IMR-90 (cell line): ENCODE measurements around the gene ZNF780A. TPM values are rescaled to one million over a fixed set of nuclear protein-coding genes. Genes with fewer than 3 reads are reported as not detected.

Source experiments
- ATAC-seq: fragments of 200-7000 bp; cut with Tn5 transposase; 2 replicates; pipeline ENCODE4 v1.9.1; 2020; ENCODE audit warnings: low read depth, mild to moderate bottlenecking, moderate library complexity
- BruUV-seq: library from RNA; stranded (reverse); fragments of 400-500 nt; replicated peaks from 2 replicates; lab custom pipeline; 2021; lab: Mats Ljungman, UMichigan
- CTCF ChIA-PET: fragments of 300-600 bp; formaldehyde crosslinking; extraction: SDS; loops from one replicate; lab custom pipeline; 2021; ENCODE audit warnings: antibody characterized with exemption; lab: Yijun Ruan, JAX
- POLR2A ChIA-PET: fragments of 300-600 bp; sonication (Branson Sonifier 250); formaldehyde crosslinking; loops from one replicate; lab custom pipeline; 2022; ENCODE audit warnings: antibody characterized with exemption; ENCODE audit not compliant: unreplicated experiment; lab: Charles Lee
- DNase-seq: peaks from one replicate; pipeline ENCODE4 v3.0.0; 2013
- H2AFZ ChIP-seq: replicated peaks from 2 replicates; pipeline ENCODE3; 2013; ENCODE audit warnings: low read length, mild to moderate bottlenecking; ENCODE audit not compliant: poor library complexity
- H2AK5ac ChIP-seq: 2 replicates; pipeline ENCODE4 v1.6.1; 2013; ENCODE audit warnings: low read depth, low read length, inconsistent platforms
- H2AK9ac ChIP-seq: replicated peaks from 2 replicates; pipeline ENCODE3; 2013; ENCODE audit warnings: mild to moderate bottlenecking, low read depth, low read length, moderate library complexity; ENCODE audit not compliant: poor library complexity
- H2BK120ac ChIP-seq: 2 replicates; pipeline ENCODE4 v1.6.1; 2013; ENCODE audit warnings: low read depth, low read length, inconsistent platforms
- H2BK15ac ChIP-seq: 3 replicates; pipeline ENCODE4 v1.6.1; 2013; ENCODE audit warnings: low read depth, low read length, inconsistent platforms
- H2BK20ac ChIP-seq: 2 replicates; pipeline ENCODE4 v1.6.1; 2013; ENCODE audit warnings: low read depth, mild to moderate bottlenecking, inconsistent platforms, low read length, moderate library complexity
- H2BK5ac ChIP-seq: 2 replicates; pipeline ENCODE4 v1.6.1; 2013; ENCODE audit warnings: mild to moderate bottlenecking, low read depth, low read length, inconsistent platforms; ENCODE audit not compliant: poor library complexity, severe bottlenecking
- H3K14ac ChIP-seq: replicated peaks from 2 replicates; pipeline ENCODE4 v1.6.1; 2013; ENCODE audit warnings: low read depth, low read length, inconsistent platforms
- H3K18ac ChIP-seq: 2 replicates; pipeline ENCODE4 v1.6.1; 2013; ENCODE audit warnings: low read depth, low read length, control low read depth
- H3K23ac ChIP-seq: 2 replicates; pipeline ENCODE4 v1.6.1; 2013; ENCODE audit warnings: low read depth, low read length, inconsistent platforms
- H3K27ac ChIP-seq: 2 replicates; pipeline ENCODE4 v1.5.1; 2013; ENCODE audit warnings: mild to moderate bottlenecking, control low read depth, low read length; ENCODE audit not compliant: insufficient read depth
- H3K27me3 ChIP-seq: 2 replicates; pipeline ENCODE4 v1.6.1; 2013; ENCODE audit warnings: low read length; ENCODE audit not compliant: control insufficient read depth, insufficient read depth
- H3K36me3 ChIP-seq: 2 replicates; pipeline ENCODE4 v1.6.1; 2013; ENCODE audit warnings: low read length, mixed read lengths; ENCODE audit not compliant: control insufficient read depth, insufficient read depth
- H3K4ac ChIP-seq: 2 replicates; pipeline ENCODE4 v1.6.1; 2013; ENCODE audit warnings: low read depth, low read length, inconsistent platforms
- H3K4me1 ChIP-seq: 2 replicates; pipeline ENCODE4 v1.6.1; 2013; ENCODE audit warnings: low read length, mixed read lengths; ENCODE audit not compliant: control insufficient read depth, insufficient read depth
- H3K4me2 ChIP-seq: 2 replicates; pipeline ENCODE4 v1.6.1; 2013; ENCODE audit warnings: low read depth, mild to moderate bottlenecking, control low read depth, low read length, moderate library complexity
- H3K4me3 ChIP-seq: 2 replicates; pipeline ENCODE4 v1.5.1; 2013; ENCODE audit warnings: low read depth, mild to moderate bottlenecking, control low read depth, low read length, moderate library complexity; ENCODE audit not compliant: insufficient read depth
- H3K56ac ChIP-seq: 2 replicates; pipeline ENCODE4 v1.6.1; 2013; ENCODE audit warnings: low read length, inconsistent platforms; ENCODE audit not compliant: insufficient read depth; ENCODE audit errors: extremely low read depth
- H3K79me1 ChIP-seq, 2 experiments: 2 replicates each; pipeline ENCODE4 v1.6.1; 2013; ENCODE audit warnings: low read length in 2 of 2, inconsistent platforms in 1 of 2, low read depth in 1 of 2
- H3K9ac ChIP-seq: 2 replicates; pipeline ENCODE4 v1.6.1; 2013; ENCODE audit warnings: low read depth, low read length, control low read depth
- H3K9me1 ChIP-seq: 2 replicates; pipeline ENCODE4 v1.6.1; 2013; ENCODE audit warnings: low read length, inconsistent platforms; ENCODE audit not compliant: insufficient read depth
- H3K9me3 ChIP-seq: 2 replicates; pipeline ENCODE4 v1.6.1; 2013; ENCODE audit warnings: low read length; ENCODE audit not compliant: control insufficient read depth, insufficient read depth
- H4K20me1 ChIP-seq: 2 replicates; pipeline ENCODE4 v1.6.1; 2013; ENCODE audit warnings: low read length, inconsistent platforms; ENCODE audit not compliant: insufficient read depth
- H4K5ac ChIP-seq: 2 replicates; pipeline ENCODE4 v1.6.1; 2013; ENCODE audit warnings: mild to moderate bottlenecking, low read depth, low read length, control low read depth
- H4K8ac ChIP-seq, 2 experiments: 2 replicates each; pipeline ENCODE4 v1.6.1; 2013; ENCODE audit warnings: low read depth in 2 of 2, low read length in 2 of 2, control low read depth in 1 of 2, inconsistent platforms in 1 of 2
- H4K91ac ChIP-seq: 2 replicates; pipeline ENCODE4 v1.6.1; 2013; ENCODE audit warnings: low read depth, low read length, inconsistent platforms; ENCODE audit not compliant: insufficient read depth
- MAFK ChIP-seq: IDR thresholded peaks from 2 replicates; pipeline ENCODE4 v1.6.1; 2012; ENCODE audit warnings: low read depth, low read length, improper control_type of control experiment
- RCOR1 ChIP-seq: IDR thresholded peaks from 2 replicates; pipeline ENCODE4 v1.6.1; 2012; ENCODE audit warnings: mild to moderate bottlenecking, low read length, improper control_type of control experiment; ENCODE audit not compliant: insufficient replicate concordance
- WGBS, 2 experiments: methylation state at CpG; one replicate each; pipeline versions ENCODE4 v1.1.5 to v1.1.7; 2013; ENCODE audit warnings: missing lambda C conversion rate in 2 of 2; ENCODE audit not compliant: insufficient read length in 1 of 2; ENCODE audit errors: extremely low coverage in 2 of 2; 5-methylcytosine and 5-hydroxymethylcytosine counted together
- dilution Hi-C: fragments of 300-500 bp; cut with HindIII; formaldehyde crosslinking; loops from one replicate; pipeline ENCODE4 v1.14.3; 2018; ENCODE audit warnings: low sequenced_read_pairs; ENCODE audit not compliant: unreplicated experiment
- in situ Hi-C: fragments of 300-500 bp; cut with MboI; formaldehyde crosslinking; loops from 3 replicates; pipeline ENCODE4 v1.14.3; 2019; ENCODE audit warnings: low sequenced_read_pairs, inconsistent platforms, mixed read lengths
- intact Hi-C: fragments of 100-400 bp; cut with micrococcal nuclease; formaldehyde crosslinking; loops from 2 replicates; pipeline ENCODE4 v1.10.0; 2022
- polyA plus RNA-seq, 3 experiments: library from polyadenylated mRNA; depleted of rRNA; stranded (reverse); fragments of >200 nt; gene quantifications; 2 replicates each; pipeline ENCODE4 v1.2.3, GENCODE V29; 2012; ENCODE audit warnings: low replicate concordance in 1 of 3
- total RNA-seq: library from RNA; depleted of rRNA; stranded (reverse); fragments of >200 nt; gene quantifications from 2 replicates; pipeline ENCODE4 v1.2.3, GENCODE V29; 2012

ZNF780A gene
- total and polyA plus RNA-seq, 2 of the 4 experiments (the other 2 are of a cell fraction), result 6.2 to 17.0 TPM

DNA sequence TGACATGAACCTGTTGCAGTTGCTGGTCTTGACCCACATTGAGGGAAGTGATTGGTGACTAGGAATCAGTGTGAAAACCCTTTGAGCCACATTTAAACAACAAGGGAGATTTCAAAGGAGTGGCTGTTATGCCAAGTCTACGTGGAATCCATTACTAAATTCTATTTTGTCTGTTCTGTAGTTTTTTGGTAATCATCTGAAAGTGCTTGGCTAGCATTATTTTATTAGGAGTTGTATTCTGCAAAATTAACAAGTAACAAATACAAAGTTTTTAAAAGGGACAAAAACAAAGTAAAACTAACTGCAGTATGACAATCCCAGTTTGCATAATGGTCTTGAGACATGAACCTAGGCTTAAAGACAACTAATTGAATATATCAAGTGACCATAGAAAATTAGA lies 14.0 kb upstream of the ZNF780A start:
- Histone ChIP-seq H2AK5ac (no peak overlapping the region), H3K4me3 (no peak overlapping the region), H3K4me2 (no peak overlapping the region), H2BK120ac (no peak overlapping the region), H2AFZ (no peak overlapping the region), H3K9me1 (no peaks in the 10 kb centered on the region), H3K9ac (no peak overlapping the region), H2BK5ac (no peak overlapping the region), H4K91ac (no peak overlapping the region), H4K8ac (no peak overlapping the region), H3K14ac (no peak overlapping the region), H3K4ac (no peak overlapping the region), H2BK15ac (no peak overlapping the region), H3K27me3 (no peaks in the 10 kb centered on the region), H3K36me3 (no peaks in the 10 kb centered on the region), H3K18ac (no peak overlapping the region), H4K5ac (no peak overlapping the region), H3K27ac (no peak overlapping the region), H3K4me1 (no peaks in the 10 kb centered on the region), H3K9me3 (no peaks in the 10 kb centered on the region), H4K20me1 (no peaks in the 10 kb centered on the region), H3K79me1 (no peaks in the 10 kb centered on the region), H2BK20ac (no peak overlapping the region), H3K23ac (no peak overlapping the region), H2AK9ac (no peak overlapping the region), H3K56ac (no peak overlapping the region)
- dilution Hi-C loops, result no loop called here
- ATAC-seq, result no peak
- intact Hi-C loops, result no loop called here
- BruUV-seq, result no TSS peak
- ChIA-PET POLR2A (no interaction called here), CTCF (no interaction called here)
- TF ChIP-seq RCOR1 (no peak), MAFK (peak; percentile 23; the same call in 1 of the 2 replicates)
- no CpG with 5 or more reads among the region's 1 CpG for WGBS, 2 experiments
- in situ Hi-C loops, result no loop called here
- no peak for DNase-seq
